Liver (tissue), 3 donors: ENCODE data around the gene MPRIP.

Experiments used
- CTCF ChIP-seq: fragments of 150-350 bp; IDR thresholded peaks from 2 replicates; pipeline ENCODE4 v1.5.1; 2017; ENCODE audit warnings: improper control_type of control experiment, low read depth, low read length; ENCODE audit not compliant: missing input control
- JUND ChIP-seq, 2 donors: IDR thresholded peaks; 2 replicates each; pipeline ENCODE4 v1.6.1; 2016; ENCODE audit warnings: antibody characterized with exemption in 2 of 2
- MAX ChIP-seq: IDR thresholded peaks from 2 replicates; pipeline ENCODE4 v1.6.1; 2016; ENCODE audit warnings: antibody characterized with exemption
- REST ChIP-seq: IDR thresholded peaks from 2 replicates; pipeline ENCODE4 v1.6.1; 2016; ENCODE audit warnings: antibody characterized with exemption, mild to moderate bottlenecking
- SP1 ChIP-seq: IDR thresholded peaks from 2 replicates; pipeline ENCODE4 v1.6.1; 2018; ENCODE audit warnings: antibody characterized with exemption, mild to moderate bottlenecking
- TAF1 ChIP-seq: conservative IDR thresholded peaks from 2 replicates; pipeline ENCODE4 v1.6.1; 2016; ENCODE audit warnings: antibody characterized with exemption, mild to moderate bottlenecking
- YY1 ChIP-seq: IDR thresholded peaks from 2 replicates; pipeline ENCODE4 v1.6.1; 2016; ENCODE audit warnings: antibody characterized with exemption, mild to moderate bottlenecking
- ZBTB33 ChIP-seq: IDR thresholded peaks from 2 replicates; pipeline ENCODE4 v1.6.1; 2016; ENCODE audit warnings: antibody characterized with exemption
- donor health status: healthy.
- donor health status: healthy.

- TF ChIP-seq CTCF (no peak), MAX (no peak), ZBTB33 (no peak), REST (no peak), TAF1 (no peak), JUND (IDR thresholded peaks at IDR 0.05) (no peak), YY1 (no peak), SP1 (no peak)
These were observed 14.7 kb upstream of the MPRIP start for GRCh38 chr17:17027442-17028058.
